Kidney (tissue), 14 donors: ENCODE data around the gene HSF2BP. TPM values are rescaled to one million over a fixed set of nuclear protein-coding genes. Genes with fewer than 3 reads are reported as not detected.

Source experiments
- DNase-seq, 5 donors: peaks; one replicate each; pipeline ENCODE4 v3.0.0-alpha.2; 2013 to 2020
- FAIRE-seq: peaks from 2 replicates; lab custom pipeline; 2012; peaks lifted over from hg19 to GRCh38; lab: Jason Lieb, UNC
- H3K27ac ChIP-seq, 2 donors: one replicate each; pipeline ENCODE4 v1.7.0; 2013; ENCODE audit warnings: low read depth in 2 of 2, low read length in 2 of 2, inconsistent platforms in 1 of 2
- H3K27me3 ChIP-seq: one replicate; pipeline ENCODE4 v1.7.1; 2013; ENCODE audit warnings: low read length, inconsistent platforms; ENCODE audit not compliant: control insufficient read depth, insufficient read depth
- H3K36me3 ChIP-seq, 3 donors: one replicate each; pipeline versions ENCODE4 v1.7.0 to v1.7.1; 2013; ENCODE audit warnings: low read length in 3 of 3, control low read depth in 1 of 3, inconsistent platforms in 1 of 3; ENCODE audit not compliant: insufficient read depth in 3 of 3, control insufficient read depth in 2 of 3
- H3K4me1 ChIP-seq, 3 donors: one replicate each; pipeline versions ENCODE4 v1.7.0 to v1.7.1; 2013; ENCODE audit warnings: low read length in 3 of 3, inconsistent platforms in 1 of 3, low read depth in 1 of 3; ENCODE audit not compliant: control insufficient read depth in 2 of 3, insufficient read depth in 2 of 3
- H3K4me3 ChIP-seq, 3 donors: one replicate each; pipeline versions ENCODE4 v1.7.0 to v1.8.1; 2013; ENCODE audit warnings: low read length in 3 of 3, control low read depth in 1 of 3, inconsistent platforms in 1 of 3
- H3K9ac ChIP-seq, 3 donors: one replicate each; pipeline versions ENCODE4 v1.7.0 to v1.7.1; 2013; ENCODE audit warnings: low read length in 3 of 3, control low read depth in 1 of 3, inconsistent platforms in 1 of 3
- H3K9me3 ChIP-seq, 3 donors: one replicate each; pipeline versions ENCODE4 v1.7.0 to v1.7.1; 2013; ENCODE audit warnings: low read length in 3 of 3, control low read depth in 1 of 3, inconsistent platforms in 1 of 3; ENCODE audit not compliant: control insufficient read depth in 2 of 3, insufficient read depth in 1 of 3
- intact Hi-C: fragments of 100-400 bp; cut with DNase I; formaldehyde crosslinking; loops from one replicate; pipeline ENCODE4 v1.11.1; 2022
- polyA plus RNA-seq: library from polyadenylated mRNA; stranded (reverse); fragments of 350-450 nt; fragmentation: Illumina TruSeq; extraction: RNeasy Lipid Tissue Mini Kit (QIAGEN cat#74804); gene quantifications from one replicate; pipeline ENCODE4 v1.2.3, GENCODE V29; 2014; ENCODE audit warnings: low read depth, low replicate concordance; ENCODE audit not compliant: insufficient read depth
- total RNA-seq: library from RNA; stranded (reverse); fragmentation: NEBNext Ultra II Directional; extraction: Animal tissue kit (Norgen Biotek cat#: 25700); gene quantifications from one replicate; pipeline ENCODE4 v1.2.1, GENCODE V29; 2021
- TF ChIP-seq, protein P1 (sequence below): IDR thresholded peaks from 3 replicates; pipeline ENCODE4 v1.5.1; 2012; ENCODE audit warnings: mild to moderate bottlenecking, moderate library complexity, borderline replicate concordance; ENCODE audit not compliant: insufficient read depth; ENCODE audit errors: extremely low read depth
- donor health status: control.
- donor health status: control.
- donor health status: control.
- donor health status: control.
- donor health status: control.
- donor health status: DM: yes; HTN: yes; CAD: no.
- donor health status: Normal renal cell carcinoma (clear cell type).

HSF2BP gene
- total and polyA plus RNA-seq, 2 donors from 2014 or later = 0.19 to 0.60 TPM

DNA sequence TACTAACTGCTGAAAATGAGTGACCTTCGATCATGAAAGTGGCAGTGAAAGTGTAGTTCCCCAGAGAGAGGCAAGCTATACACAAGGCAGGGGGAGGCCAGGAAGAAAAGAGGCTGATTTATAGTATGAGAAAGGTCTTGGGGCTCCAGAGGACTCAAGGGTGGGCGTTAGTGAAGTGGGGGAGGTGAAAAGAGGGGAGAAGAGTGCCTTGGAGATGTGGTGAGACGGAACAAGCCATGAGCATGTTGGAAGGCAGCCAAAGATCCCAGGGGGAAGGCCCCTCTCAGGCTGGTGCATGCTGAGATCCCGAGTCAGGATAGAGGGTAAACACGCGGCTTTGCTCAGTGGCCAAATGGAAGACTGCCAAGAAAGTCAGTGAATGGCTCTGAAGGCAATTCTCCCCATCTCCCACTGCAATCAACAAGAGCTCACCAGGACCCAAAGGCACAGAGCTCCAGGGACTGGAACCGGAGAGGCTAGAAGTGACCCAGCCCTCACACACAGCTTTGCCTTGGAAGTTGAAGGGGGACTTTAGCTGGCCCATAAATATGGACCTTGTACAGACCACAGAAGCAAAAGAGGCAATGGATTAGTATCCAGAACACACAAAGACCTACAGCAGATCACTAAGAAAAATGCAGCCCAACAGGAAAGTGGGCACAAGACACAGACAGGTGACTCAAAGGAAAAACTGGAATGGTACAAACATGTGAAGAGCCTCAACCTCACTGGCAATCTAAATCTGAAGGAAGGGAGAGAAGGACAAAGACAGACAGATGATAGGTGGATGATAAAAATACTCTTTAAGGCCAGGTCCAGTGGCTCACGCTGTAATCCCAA, 49.6 kb downstream of the HSF2BP start:
- H3K27ac ChIP-seq = peak overlapping the region in 1 of 2 donors; percentile 64
- DNase-seq = peak in 4 of 5 donors; percentile 30 to 80 (median 58)

DNA sequence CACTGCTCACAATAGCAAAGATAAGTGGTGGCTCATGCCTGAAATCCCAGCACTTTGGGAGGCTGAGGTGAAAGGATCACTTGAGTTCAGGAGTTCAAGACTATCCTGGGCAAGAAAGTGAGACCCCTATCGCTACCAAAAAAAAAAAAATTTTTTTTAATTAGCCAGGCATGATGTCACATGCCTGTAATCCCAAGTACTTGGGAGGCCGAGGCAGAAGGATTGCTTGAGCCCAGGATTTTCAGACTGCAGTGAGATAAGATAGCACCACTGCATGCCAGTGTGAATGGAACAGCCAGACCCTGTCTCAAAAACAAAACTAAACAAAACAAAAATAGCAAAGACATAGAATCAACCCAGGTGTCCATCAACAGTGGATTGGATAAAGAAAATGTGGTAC, 50.6 kb downstream of the HSF2BP start:
- Histone ChIP-seq H3K36me3 (peaks cover 0 to 4% (median 0%) of the 10 kb centered on the region in 3 donors), H3K4me3 (no peak overlapping the region), H3K27me3 (no peaks in the 10 kb centered on the region), H3K9me3 (no peaks in the 10 kb centered on the region), H3K27ac (no peak overlapping the region), H3K4me1 (peaks cover 0 to 12% (median 0%) of the 10 kb centered on the region in 3 donors), H3K9ac (no peak overlapping the region)
- DNase-seq (no peak), FAIRE-seq (no peak)
- intact Hi-C loops = no loop called here
- TF ChIP-seq, protein P1, sequence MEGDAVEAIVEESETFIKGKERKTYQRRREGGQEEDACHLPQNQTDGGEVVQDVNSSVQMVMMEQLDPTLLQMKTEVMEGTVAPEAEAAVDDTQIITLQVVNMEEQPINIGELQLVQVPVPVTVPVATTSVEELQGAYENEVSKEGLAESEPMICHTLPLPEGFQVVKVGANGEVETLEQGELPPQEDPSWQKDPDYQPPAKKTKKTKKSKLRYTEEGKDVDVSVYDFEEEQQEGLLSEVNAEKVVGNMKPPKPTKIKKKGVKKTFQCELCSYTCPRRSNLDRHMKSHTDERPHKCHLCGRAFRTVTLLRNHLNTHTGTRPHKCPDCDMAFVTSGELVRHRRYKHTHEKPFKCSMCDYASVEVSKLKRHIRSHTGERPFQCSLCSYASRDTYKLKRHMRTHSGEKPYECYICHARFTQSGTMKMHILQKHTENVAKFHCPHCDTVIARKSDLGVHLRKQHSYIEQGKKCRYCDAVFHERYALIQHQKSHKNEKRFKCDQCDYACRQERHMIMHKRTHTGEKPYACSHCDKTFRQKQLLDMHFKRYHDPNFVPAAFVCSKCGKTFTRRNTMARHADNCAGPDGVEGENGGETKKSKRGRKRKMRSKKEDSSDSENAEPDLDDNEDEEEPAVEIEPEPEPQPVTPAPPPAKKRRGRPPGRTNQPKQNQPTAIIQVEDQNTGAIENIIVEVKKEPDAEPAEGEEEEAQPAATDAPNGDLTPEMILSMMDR = no peak

More for the DNA sequence above, 49.6 kb downstream of the HSF2BP start:
- peaks cover 0 to 7% (median 0%) of the 10 kb centered on the region in 3 donors for H3K4me1 ChIP-seq
- intact Hi-C loops = no loop called here
- FAIRE-seq = no peak
- no peaks in the 10 kb centered on the region for H3K27me3 ChIP-seq
- H3K9me3 ChIP-seq = no peaks in the 10 kb centered on the region
- H3K36me3 ChIP-seq = no peaks in the 10 kb centered on the region
- no peak overlapping the region for H3K9ac ChIP-seq
- TF ChIP-seq, protein P1 = no peak
- no peak overlapping the region for H3K4me3 ChIP-seq

DNA sequence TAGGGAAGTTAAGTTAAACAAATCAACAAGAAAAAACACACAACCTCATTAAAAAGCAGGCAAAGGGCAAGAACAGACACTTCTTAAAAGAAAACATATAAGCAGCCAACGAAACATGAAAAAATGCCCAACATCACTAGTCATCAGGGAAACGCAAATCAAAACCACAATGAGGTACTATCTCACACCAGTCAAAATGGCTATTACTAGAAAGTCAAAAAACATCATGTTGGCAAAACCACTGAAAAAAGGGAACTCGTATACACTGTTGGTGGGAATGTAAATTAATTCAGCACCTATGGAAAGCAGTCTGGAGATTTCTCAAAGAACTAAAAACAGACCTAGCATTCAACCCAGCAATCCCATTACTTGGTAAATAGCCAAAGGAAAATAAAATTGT, 51.1 kb downstream of the HSF2BP start:
- no peak overlapping the region for H3K9ac ChIP-seq
- no peaks in the 10 kb centered on the region for H3K9me3 ChIP-seq
- no peak overlapping the region for H3K27ac ChIP-seq
- peaks cover 0 to 4% (median 0%) of the 10 kb centered on the region in 3 donors for H3K36me3 ChIP-seq
- no peak overlapping the region for H3K4me3 ChIP-seq
- no peak for FAIRE-seq
- DNase-seq = no peak
- H3K4me1 ChIP-seq = peaks cover 0 to 13% (median 0%) of the 10 kb centered on the region in 3 donors
- intact Hi-C loops = no loop called here
- TF ChIP-seq, protein P1 = no peak
- H3K27me3 ChIP-seq = no peaks in the 10 kb centered on the region
